ENCODE data around the gene NT5C1B. TPM values are rescaled to one million over a fixed set of nuclear protein-coding genes. Genes with fewer than 3 reads are reported as not detected.

NT5C1B gene
- total RNA-seq, 4 donors from 2014 or later = not detected

GRCh38 chr2:18551169-18551568, 38.2 kb downstream of the NT5C1B start:
- H3K4me1 ChIP-seq = no peaks in the 10 kb centered on the region
- H3K36me3 ChIP-seq = peaks cover 0 to 11% (median 0%) of the 10 kb centered on the region in 3 donors
- TF ChIP-seq CTCF (IDR thresholded peaks at IDR 0.05) = no peak
- no peak for TF ChIP-seq POLR2A (IDR thresholded peaks at IDR 0.05)
- no peak overlapping the region for H3K27ac ChIP-seq
- no peaks in the 10 kb centered on the region for H3K27me3 ChIP-seq
- H3K9me3 ChIP-seq = no peaks in the 10 kb centered on the region
- no peak for DNase-seq
- no peak overlapping the region for H3K4me3 ChIP-seq

GRCh38 chr2:18550433-18550832, 38.9 kb downstream of the NT5C1B start:
- DNase-seq = no peak
- Histone ChIP-seq H3K9me3 (no peaks in the 10 kb centered on the region), H3K4me3 (no peak overlapping the region), H3K27me3 (no peaks in the 10 kb centered on the region), H3K36me3 (peaks cover 0 to 9% (median 0%) of the 10 kb centered on the region in 3 donors), H3K27ac (no peak overlapping the region), H3K4me1 (no peaks in the 10 kb centered on the region)
- TF ChIP-seq CTCF (IDR thresholded peaks at IDR 0.05) = no peak
- TF ChIP-seq POLR2A (IDR thresholded peaks at IDR 0.05) = no peak

GRCh38 chr2:18549083-18549482, 40.3 kb downstream of the NT5C1B start:
- TF ChIP-seq POLR2A (IDR thresholded peaks at IDR 0.05) (no peak), CTCF (IDR thresholded peaks at IDR 0.05) (no peak)
- Histone ChIP-seq H3K36me3 (no peaks in the 10 kb centered on the region), H3K27me3 (no peaks in the 10 kb centered on the region), H3K9me3 (no peaks in the 10 kb centered on the region), H3K4me1 (no peaks in the 10 kb centered on the region), H3K4me3 (no peak overlapping the region), H3K27ac (no peak overlapping the region)
- DNase-seq = no peak

- no peaks in the 10 kb centered on the region for H3K27me3 ChIP-seq
- H3K4me3 ChIP-seq = no peak overlapping the region
- no peaks in the 10 kb centered on the region for H3K4me1 ChIP-seq
- no peak for TF ChIP-seq POLR2A (IDR thresholded peaks at IDR 0.05)
- no peak for TF ChIP-seq CTCF (IDR thresholded peaks at IDR 0.05)
- no peak overlapping the region for H3K27ac ChIP-seq
- H3K9me3 ChIP-seq = no peaks in the 10 kb centered on the region
- no peaks in the 10 kb centered on the region for H3K36me3 ChIP-seq
- no peak for DNase-seq
Measured at GRCh38 chr2:18548621-18549020, 40.7 kb downstream of the NT5C1B start.

- H3K4me1 ChIP-seq = no peaks in the 10 kb centered on the region
- TF ChIP-seq POLR2A (IDR thresholded peaks at IDR 0.05) (no peak), CTCF (IDR thresholded peaks at IDR 0.05) (no peak)
Measured at GRCh38 chr2:18546567-18546966, 42.8 kb downstream of the NT5C1B start.

GRCh38 chr2:18545384-18545783, 44.0 kb downstream of the NT5C1B start:
- Histone ChIP-seq H3K27me3 (no peaks in the 10 kb centered on the region), H3K27ac (no peak overlapping the region), H3K9me3 (no peaks in the 10 kb centered on the region), H3K36me3 (no peaks in the 10 kb centered on the region), H3K4me3 (no peak overlapping the region), H3K4me1 (no peaks in the 10 kb centered on the region)
- TF ChIP-seq POLR2A (IDR thresholded peaks at IDR 0.05) (no peak), CTCF (IDR thresholded peaks at IDR 0.05) (no peak)
- DNase-seq = no peak

More at GRCh38 chr2:18546567-18546966, 42.8 kb downstream of the NT5C1B start:
- H3K27me3 ChIP-seq = no peaks in the 10 kb centered on the region
- H3K36me3 ChIP-seq = no peaks in the 10 kb centered on the region
- no peak overlapping the region for H3K27ac ChIP-seq
- DNase-seq = no peak
- H3K9me3 ChIP-seq = no peaks in the 10 kb centered on the region
- H3K4me3 ChIP-seq = no peak overlapping the region

All from Peyer's patch (tissue), 4 donors.